Measurements from ENCODE around the gene ARHGEF26.

ARHGEF26 gene

DNA sequence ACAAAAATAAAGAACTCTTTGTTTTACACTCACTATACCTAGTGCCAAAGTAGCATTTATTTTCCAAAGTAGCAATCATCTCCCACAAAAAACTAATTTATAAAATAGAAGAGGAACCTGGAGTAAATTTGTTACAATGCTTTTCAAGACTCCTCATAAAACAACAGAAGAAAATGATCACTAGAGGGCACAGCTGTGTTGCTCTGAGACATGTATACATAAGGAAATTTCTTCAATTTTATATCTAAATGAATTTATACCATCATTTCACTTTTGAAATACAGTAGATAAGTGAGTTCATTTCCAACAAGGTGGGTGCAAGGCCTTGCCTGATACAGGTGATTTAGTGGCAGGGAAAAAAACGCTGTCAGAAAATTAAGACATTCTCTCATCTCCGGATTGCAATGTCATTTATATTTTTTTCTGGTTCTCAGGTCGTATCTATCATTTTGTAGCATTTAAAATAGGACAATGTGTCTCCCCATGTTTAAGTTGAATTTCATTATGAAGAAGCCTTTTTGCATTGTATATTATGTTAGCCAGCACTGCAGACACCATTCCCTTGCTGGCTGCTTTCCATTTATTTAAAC lies 25.3 kb upstream of the ARHGEF26 start:
- Histone ChIP-seq H3K27me3 (ENCODE audit: control insufficient read depth in 1 of 2, insufficient read depth in 2 of 2, low read length in 2 of 2) (no peaks in the 10 kb centered on the region), H3K9me3 (ENCODE audit: control insufficient read depth in 2 of 2, low read length in 2 of 2) (no peaks in the 10 kb centered on the region), H3K27ac (ENCODE audit: low read length) (no peak overlapping the region), H3K4me3 (ENCODE audit: low read length in 2 of 2) (no peak overlapping the region), H3K9ac (ENCODE audit: low read length in 2 of 2) (no peak overlapping the region), H3K4me1 (ENCODE audit: control insufficient read depth, insufficient read depth, low read length) (peaks cover 23% of the 10 kb centered on the region), H3K36me3 (ENCODE audit: control insufficient read depth in 2 of 2, insufficient read depth in 2 of 2, low read length in 2 of 2) (no peaks in the 10 kb centered on the region)

DNA sequence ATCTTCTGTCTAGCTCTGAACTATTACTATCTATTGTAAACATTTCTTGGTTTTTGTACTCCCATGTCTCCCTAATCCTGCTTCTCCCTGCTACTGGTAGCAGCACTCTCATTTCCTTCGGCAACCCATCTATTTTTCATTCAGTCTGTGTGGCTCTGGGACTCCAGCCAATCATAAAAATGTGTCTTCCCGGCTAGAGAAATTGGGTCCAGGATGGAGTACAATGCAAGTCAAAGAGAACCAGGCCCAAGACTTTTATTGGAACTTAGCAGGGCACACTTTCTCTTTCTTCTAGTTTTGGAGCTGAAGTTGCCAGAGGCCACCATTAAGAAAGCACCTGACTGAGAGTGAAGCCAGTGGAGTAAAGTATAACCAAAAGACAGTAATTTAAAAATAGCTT lies 22.8 kb upstream of the ARHGEF26 start:
- Histone ChIP-seq H3K4me3 (ENCODE audit: low read length in 2 of 2) (no peak overlapping the region), H3K9ac (ENCODE audit: low read length in 2 of 2) (peak overlapping the region; percentile 20 to 29), H3K27me3 (ENCODE audit: control insufficient read depth in 1 of 2, insufficient read depth in 2 of 2, low read length in 2 of 2) (no peaks in the 10 kb centered on the region), H3K4me1 (ENCODE audit: control insufficient read depth, insufficient read depth, low read length) (peaks cover 23% of the 10 kb centered on the region), H3K27ac (ENCODE audit: low read length) (peak overlapping the region; percentile 67), H3K36me3 (ENCODE audit: control insufficient read depth in 2 of 2, insufficient read depth in 2 of 2, low read length in 2 of 2) (no peaks in the 10 kb centered on the region), H3K9me3 (ENCODE audit: control insufficient read depth in 2 of 2, low read length in 2 of 2) (no peaks in the 10 kb centered on the region)

DNA sequence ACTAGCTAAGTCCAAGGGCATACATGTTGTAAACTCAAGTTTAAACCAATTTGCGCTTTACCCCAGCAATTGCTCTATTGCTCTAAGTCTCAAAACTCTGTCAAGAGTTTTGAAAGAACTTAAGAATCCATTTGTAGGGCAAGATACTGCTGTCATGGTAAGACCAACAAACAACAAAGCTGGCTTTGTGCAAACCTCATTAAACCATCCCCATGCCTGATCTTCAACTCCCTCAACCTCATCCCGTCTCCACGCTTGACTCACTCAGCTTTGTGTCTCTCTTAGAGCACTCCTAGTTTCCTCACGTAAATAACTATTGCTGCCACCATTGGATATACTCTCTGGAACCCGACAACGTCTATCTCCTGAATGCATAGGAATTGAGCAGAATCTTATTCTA lies 20.6 kb upstream of the ARHGEF26 start:
- Histone ChIP-seq H3K27ac (ENCODE audit: low read length) (no peak overlapping the region), H3K36me3 (ENCODE audit: control insufficient read depth in 2 of 2, insufficient read depth in 2 of 2, low read length in 2 of 2) (no peaks in the 10 kb centered on the region), H3K9ac (ENCODE audit: low read length in 2 of 2) (no peak overlapping the region), H3K4me1 (ENCODE audit: control insufficient read depth, insufficient read depth, low read length) (peaks cover 21% of the 10 kb centered on the region), H3K9me3 (ENCODE audit: control insufficient read depth in 2 of 2, low read length in 2 of 2) (no peaks in the 10 kb centered on the region), H3K27me3 (ENCODE audit: control insufficient read depth in 1 of 2, insufficient read depth in 2 of 2, low read length in 2 of 2) (no peaks in the 10 kb centered on the region), H3K4me3 (ENCODE audit: low read length in 2 of 2) (no peak overlapping the region)

DNA sequence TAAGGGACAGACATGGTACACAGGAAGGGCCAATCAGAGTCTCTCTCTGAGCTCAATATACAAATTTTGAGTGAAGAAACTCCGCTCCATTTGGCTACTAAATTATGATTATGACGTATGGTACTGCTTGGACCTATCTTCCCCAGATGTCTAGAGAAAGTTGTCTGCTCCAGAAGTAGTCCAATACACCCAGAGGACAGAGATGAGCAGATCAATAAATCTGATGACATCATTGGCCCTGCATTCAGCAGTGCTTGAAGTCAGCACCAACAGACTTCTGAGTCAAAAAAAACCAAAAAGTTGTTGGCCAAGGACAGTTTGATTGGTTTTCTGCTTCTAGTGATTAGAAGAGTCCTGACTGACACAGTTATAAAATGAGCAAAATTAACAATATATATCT lies 19.9 kb upstream of the ARHGEF26 start:
- no peaks in the 10 kb centered on the region for H3K36me3 ChIP-seq (ENCODE audit: control insufficient read depth in 2 of 2, insufficient read depth in 2 of 2, low read length in 2 of 2)
- H3K4me1 ChIP-seq (ENCODE audit: control insufficient read depth, insufficient read depth, low read length), result peaks cover 21% of the 10 kb centered on the region
- no peak overlapping the region for H3K4me3 ChIP-seq (ENCODE audit: low read length in 2 of 2)

DNA sequence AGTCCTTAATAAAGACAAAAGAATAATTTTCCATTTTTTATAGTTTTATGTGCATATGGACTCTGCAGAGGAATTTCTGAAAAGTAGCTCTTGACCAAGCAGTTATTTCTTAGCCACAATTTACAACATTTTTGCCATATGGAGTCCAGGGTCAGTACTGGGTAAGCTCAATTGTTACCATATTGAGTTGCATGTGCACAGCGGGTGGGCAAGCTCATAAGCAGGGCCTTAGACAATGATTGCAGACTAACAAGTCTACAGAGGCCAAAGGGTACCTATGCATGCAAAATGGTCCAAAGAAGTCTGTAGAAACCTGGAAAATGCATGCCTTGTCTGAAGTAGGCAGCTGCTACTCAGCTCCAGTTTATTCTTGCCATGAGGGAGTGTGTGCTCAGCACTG lies 19.0 kb upstream of the ARHGEF26 start:
- H3K27ac ChIP-seq (ENCODE audit: low read length), result no peak overlapping the region
- H3K4me3 ChIP-seq (ENCODE audit: low read length in 2 of 2), result no peak overlapping the region
- H3K9ac ChIP-seq (ENCODE audit: low read length in 2 of 2), result no peak overlapping the region
- H3K4me1 ChIP-seq (ENCODE audit: control insufficient read depth, insufficient read depth, low read length), result peaks cover 16% of the 10 kb centered on the region
- H3K27me3 ChIP-seq (ENCODE audit: control insufficient read depth in 1 of 2, insufficient read depth in 2 of 2, low read length in 2 of 2), result no peaks in the 10 kb centered on the region
- H3K36me3 ChIP-seq (ENCODE audit: control insufficient read depth in 2 of 2, insufficient read depth in 2 of 2, low read length in 2 of 2), result no peaks in the 10 kb centered on the region
- H3K9me3 ChIP-seq (ENCODE audit: control insufficient read depth in 2 of 2, low read length in 2 of 2), result no peaks in the 10 kb centered on the region

More for the DNA sequence above, 19.9 kb upstream of the ARHGEF26 start:
- Histone ChIP-seq H3K27me3 (ENCODE audit: control insufficient read depth in 1 of 2, insufficient read depth in 2 of 2, low read length in 2 of 2) (no peaks in the 10 kb centered on the region), H3K27ac (ENCODE audit: low read length) (no peak overlapping the region), H3K9me3 (ENCODE audit: control insufficient read depth in 2 of 2, low read length in 2 of 2) (no peaks in the 10 kb centered on the region), H3K9ac (ENCODE audit: low read length in 2 of 2) (no peak overlapping the region)

DNA sequence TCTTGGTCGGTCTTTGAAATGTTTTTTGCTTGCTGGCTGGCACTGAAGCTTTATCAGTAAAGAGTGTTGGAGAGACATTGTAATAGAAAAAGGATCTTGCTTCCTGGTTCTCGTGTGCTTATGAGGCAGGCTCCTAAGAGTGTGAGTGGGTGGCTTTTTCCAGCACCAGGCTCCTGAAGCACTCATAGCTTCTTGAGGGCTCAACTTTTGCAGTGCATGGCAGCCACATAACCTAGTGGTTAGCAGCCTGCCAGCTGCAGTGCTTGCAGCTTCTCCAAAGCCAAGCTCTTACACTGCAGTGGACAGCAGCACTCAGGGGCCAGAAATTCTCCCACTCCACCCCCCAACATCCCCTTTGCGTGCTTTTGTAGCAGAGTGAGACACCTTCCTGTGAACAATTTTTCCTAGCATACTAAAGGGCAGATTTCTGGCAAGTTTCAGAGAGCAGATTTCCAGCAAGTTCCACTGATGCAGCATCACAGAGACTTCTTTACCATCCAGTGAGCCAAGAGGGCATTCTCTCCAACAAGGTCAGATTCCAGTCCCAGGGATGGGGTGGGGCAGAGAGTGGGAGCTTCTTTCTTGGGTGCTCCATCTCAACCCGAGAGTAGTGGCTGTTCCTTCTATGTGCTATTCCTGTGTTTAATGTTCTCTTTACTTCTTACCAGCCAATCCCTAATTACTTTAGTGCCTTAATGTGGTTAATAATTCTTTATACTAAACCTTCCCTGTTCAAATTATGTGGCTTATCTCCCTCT lies 15.8 kb upstream of the ARHGEF26 start:
- peaks cover 8% of the 10 kb centered on the region for H3K4me1 ChIP-seq (ENCODE audit: control insufficient read depth, insufficient read depth, low read length)
- H3K4me3 ChIP-seq (ENCODE audit: low read length in 2 of 2), result no peak overlapping the region
- no peak overlapping the region for H3K9ac ChIP-seq (ENCODE audit: low read length in 2 of 2)
- H3K9me3 ChIP-seq (ENCODE audit: control insufficient read depth in 2 of 2, low read length in 2 of 2), result no peaks in the 10 kb centered on the region
- no peaks in the 10 kb centered on the region for H3K27me3 ChIP-seq (ENCODE audit: control insufficient read depth in 1 of 2, insufficient read depth in 2 of 2, low read length in 2 of 2)
- H3K36me3 ChIP-seq (ENCODE audit: control insufficient read depth in 2 of 2, insufficient read depth in 2 of 2, low read length in 2 of 2), result no peaks in the 10 kb centered on the region
- H3K27ac ChIP-seq (ENCODE audit: low read length), result peak overlapping the region; percentile 31

DNA sequence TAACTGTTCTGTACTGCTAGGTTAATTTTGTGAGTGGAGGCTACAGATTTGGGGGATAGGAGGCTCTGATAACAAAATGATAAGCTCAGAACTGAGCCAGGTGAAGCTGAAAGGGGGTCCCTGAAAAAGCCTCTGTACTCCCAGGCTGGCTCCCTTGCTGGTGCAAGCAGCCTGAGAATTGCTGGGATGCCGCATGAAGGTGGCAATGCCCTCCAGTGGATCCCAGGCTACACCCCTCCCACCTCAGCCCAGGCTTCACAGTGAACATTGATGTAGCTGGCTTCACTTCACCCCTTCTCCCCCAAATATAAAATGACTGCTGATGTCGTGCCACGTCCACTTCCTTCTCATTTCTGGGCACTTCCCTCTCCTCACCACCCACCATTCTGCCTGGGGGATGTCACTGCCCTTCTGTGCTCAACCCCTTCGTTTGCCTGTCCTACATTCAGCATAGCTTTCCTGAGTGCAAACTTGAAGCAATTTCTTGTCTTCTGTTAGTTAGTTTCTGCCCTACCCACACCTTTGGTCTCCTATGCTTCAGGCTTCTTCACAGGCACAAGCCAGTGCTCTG lies 9.7 kb upstream of the ARHGEF26 start:
- Histone ChIP-seq H3K9me3 (ENCODE audit: control insufficient read depth in 2 of 2, low read length in 2 of 2) (no peaks in the 10 kb centered on the region), H3K9ac (ENCODE audit: low read length in 2 of 2) (no peak overlapping the region), H3K27ac (ENCODE audit: low read length) (peak overlapping the region; percentile 55), H3K36me3 (ENCODE audit: control insufficient read depth in 2 of 2, insufficient read depth in 2 of 2, low read length in 2 of 2) (no peaks in the 10 kb centered on the region), H3K4me1 (ENCODE audit: control insufficient read depth, insufficient read depth, low read length) (peaks cover 6% of the 10 kb centered on the region), H3K4me3 (ENCODE audit: low read length in 2 of 2) (peak overlapping the region; percentile 23 to 29), H3K27me3 (ENCODE audit: control insufficient read depth in 1 of 2, insufficient read depth in 2 of 2, low read length in 2 of 2) (no peaks in the 10 kb centered on the region)

DNA sequence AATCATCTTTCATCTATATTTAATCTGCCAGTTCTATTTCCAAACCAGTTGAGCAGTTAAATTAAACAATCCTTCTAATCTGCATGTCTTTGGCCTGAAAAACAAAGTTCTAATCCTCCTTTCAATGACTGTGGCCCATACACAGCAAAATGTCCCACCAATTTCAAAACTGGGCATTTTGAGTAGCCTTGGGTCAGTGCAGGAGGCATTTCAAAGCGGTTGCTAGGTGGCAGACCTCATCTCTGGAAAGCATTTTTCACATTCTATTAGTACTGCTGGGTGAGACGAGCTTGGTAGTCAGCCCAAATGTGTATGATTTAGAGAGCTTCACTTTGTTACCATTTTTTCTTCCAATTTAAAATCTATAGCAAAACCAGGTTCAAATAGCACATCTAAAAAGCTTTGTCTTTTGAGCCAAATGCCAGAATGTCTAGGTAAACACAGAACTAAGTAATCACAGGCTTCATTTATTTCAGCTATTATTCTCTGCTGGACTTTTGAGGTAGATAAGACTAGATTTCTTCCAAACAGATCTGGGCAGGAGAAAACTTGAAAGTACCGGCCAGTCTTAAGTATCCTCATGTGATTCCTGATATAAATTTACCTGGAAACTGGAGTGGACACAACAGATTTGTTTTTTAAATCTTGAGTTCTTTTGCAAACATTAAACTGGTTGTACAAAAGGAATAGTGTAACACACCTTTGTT lies 8.9 kb upstream of the ARHGEF26 start:
- Histone ChIP-seq H3K4me3 (ENCODE audit: low read length in 2 of 2) (peak overlapping the region in 1 of 2 donors; percentile 41), H3K9me3 (ENCODE audit: control insufficient read depth in 2 of 2, low read length in 2 of 2) (no peaks in the 10 kb centered on the region), H3K4me1 (ENCODE audit: control insufficient read depth, insufficient read depth, low read length) (peaks cover 6% of the 10 kb centered on the region), H3K9ac (ENCODE audit: low read length in 2 of 2) (no peak overlapping the region), H3K27me3 (ENCODE audit: control insufficient read depth in 1 of 2, insufficient read depth in 2 of 2, low read length in 2 of 2) (no peaks in the 10 kb centered on the region), H3K27ac (ENCODE audit: low read length) (peak overlapping the region; percentile 18), H3K36me3 (ENCODE audit: control insufficient read depth in 2 of 2, insufficient read depth in 2 of 2, low read length in 2 of 2) (no peaks in the 10 kb centered on the region)

DNA sequence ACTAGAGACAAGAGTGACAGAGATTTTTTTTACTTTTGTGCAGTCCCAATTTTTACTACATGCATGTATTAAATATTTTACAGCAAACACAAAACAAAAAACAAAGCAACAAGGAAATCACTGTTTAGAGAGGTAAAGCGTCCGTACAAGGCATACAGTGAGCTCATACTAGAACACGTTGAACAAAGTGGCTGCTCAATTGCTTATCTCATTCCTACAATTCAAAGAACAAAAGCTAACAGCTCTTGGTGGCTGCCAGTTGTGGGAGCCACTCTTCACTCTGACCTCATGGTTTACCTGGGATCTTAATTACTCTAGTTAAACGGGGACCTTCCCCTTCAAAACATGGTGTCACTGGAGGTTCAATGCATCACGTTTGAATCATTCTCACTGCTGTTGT lies 7.6 kb upstream of the ARHGEF26 start:
- Histone ChIP-seq H3K9me3 (ENCODE audit: control insufficient read depth in 2 of 2, low read length in 2 of 2) (no peaks in the 10 kb centered on the region), H3K27ac (ENCODE audit: low read length) (no peak overlapping the region), H3K36me3 (ENCODE audit: control insufficient read depth in 2 of 2, insufficient read depth in 2 of 2, low read length in 2 of 2) (no peaks in the 10 kb centered on the region), H3K9ac (ENCODE audit: low read length in 2 of 2) (no peak overlapping the region), H3K27me3 (ENCODE audit: control insufficient read depth in 1 of 2, insufficient read depth in 2 of 2, low read length in 2 of 2) (no peaks in the 10 kb centered on the region), H3K4me1 (ENCODE audit: control insufficient read depth, insufficient read depth, low read length) (peaks cover 6% of the 10 kb centered on the region), H3K4me3 (ENCODE audit: low read length in 2 of 2) (no peak overlapping the region)

DNA sequence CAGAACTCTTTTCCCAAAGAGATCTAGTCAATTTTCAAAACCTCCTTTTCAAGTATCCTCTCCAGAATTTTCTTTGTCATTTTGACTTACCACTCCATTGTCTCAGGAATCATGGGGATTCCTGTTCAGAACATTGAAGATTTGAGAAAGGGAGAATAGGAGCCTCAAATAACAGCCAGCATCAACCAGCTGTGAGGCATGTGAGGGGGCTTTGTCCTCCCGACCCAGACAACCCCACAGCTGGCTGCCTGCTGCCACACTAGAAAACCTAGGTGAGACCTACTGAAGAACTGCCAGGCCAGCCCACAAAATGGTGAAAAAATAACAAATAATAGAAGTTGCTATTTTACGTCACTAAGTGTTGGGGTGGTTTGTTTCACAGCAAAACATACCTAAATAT lies 5.9 kb upstream of the ARHGEF26 start:
- H3K9me3 ChIP-seq (ENCODE audit: control insufficient read depth in 2 of 2, low read length in 2 of 2), result no peaks in the 10 kb centered on the region
- H3K4me3 ChIP-seq (ENCODE audit: low read length in 2 of 2), result no peak overlapping the region
- H3K27me3 ChIP-seq (ENCODE audit: control insufficient read depth in 1 of 2, insufficient read depth in 2 of 2, low read length in 2 of 2), result no peaks in the 10 kb centered on the region
- peaks cover 6% of the 10 kb centered on the region for H3K4me1 ChIP-seq (ENCODE audit: control insufficient read depth, insufficient read depth, low read length)
- H3K9ac ChIP-seq (ENCODE audit: low read length in 2 of 2), result no peak overlapping the region
- H3K27ac ChIP-seq (ENCODE audit: low read length), result no peak overlapping the region
- H3K36me3 ChIP-seq (ENCODE audit: control insufficient read depth in 2 of 2, insufficient read depth in 2 of 2, low read length in 2 of 2), result no peaks in the 10 kb centered on the region
